Endothelial cell of umbilical vein (primary cell): ENCODE data around the gene OXER1.

Experiments
- EZH2 ChIP-seq: IDR thresholded peaks from 2 replicates; pipeline ENCODE4 v1.6.1; 2012; ENCODE audit warnings: borderline replicate concordance, low read depth, mild to moderate bottlenecking, moderate library complexity, low read length, inconsistent platforms; ENCODE audit not compliant: severe bottlenecking
- FOS ChIP-seq: IDR thresholded peaks from 2 replicates; pipeline ENCODE4 v1.6.1; 2011; ENCODE audit warnings: mild to moderate bottlenecking, low read length, moderate library complexity, borderline replicate concordance; ENCODE audit not compliant: insufficient read depth
- GATA2 ChIP-seq: IDR thresholded peaks from 2 replicates; pipeline ENCODE4 v1.7.0; 2011; ENCODE audit warnings: low read depth, mild to moderate bottlenecking, moderate library complexity, mixed read lengths, low read length; ENCODE audit not compliant: insufficient read length, insufficient read depth
- JUN ChIP-seq: IDR thresholded peaks from 2 replicates; pipeline ENCODE4 v1.6.1; 2011; ENCODE audit warnings: borderline replicate concordance, low read depth; ENCODE audit not compliant: insufficient read length, insufficient read depth
- POLR2A ChIP-seq: IDR thresholded peaks from 2 replicates; pipeline ENCODE4 v1.6.1; 2012; ENCODE audit warnings: low read depth, mild to moderate bottlenecking, control low read depth, low read length
- POLR2AphosphoS5 ChIP-seq: IDR thresholded peaks from 2 replicates; pipeline ENCODE4 v1.6.1; 2012; ENCODE audit warnings: low read depth, mild to moderate bottlenecking, control low read depth, low read length, moderate library complexity; ENCODE audit not compliant: insufficient read depth
- TF ChIP-seq, protein P1 (sequence below), 2 donors: IDR thresholded peaks; 1 replicate in 1 of 2; 2 replicates in 1 of 2; pipeline ENCODE4 v1.5.1; 2011; ENCODE audit warnings: low read length in 2 of 2, mild to moderate bottlenecking in 2 of 2, moderate library complexity in 2 of 2, control low read depth in 1 of 2, inconsistent platforms in 1 of 2, low read depth in 1 of 2; ENCODE audit not compliant: insufficient read depth in 1 of 2; ENCODE audit errors: extremely low read depth in 1 of 2

DNA sequence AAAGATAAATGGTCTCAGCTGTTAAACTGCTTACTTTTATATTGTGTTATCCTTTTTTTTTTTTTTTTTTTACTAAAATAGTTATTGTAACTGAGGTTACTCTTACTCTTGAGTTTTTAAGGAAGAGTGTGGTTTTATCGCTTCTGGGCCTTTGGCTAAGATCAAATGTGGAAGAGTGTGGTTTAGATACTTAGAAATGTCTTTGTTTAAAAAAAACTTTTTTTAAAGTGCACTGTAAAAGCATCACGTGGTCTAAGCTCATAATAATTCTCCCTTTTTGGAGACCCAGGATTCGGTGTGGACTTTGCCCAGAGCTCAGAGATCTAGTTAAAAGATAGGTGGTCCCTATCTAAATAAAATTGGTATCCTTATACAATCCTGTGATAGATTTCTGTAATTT is 11.9 kb upstream of the OXER1 start:
- TF ChIP-seq POLR2AphosphoS5 (no peak), FOS (no peak), POLR2A (no peak), JUN (no peak), EZH2 (no peak), GATA2 (no peak)
- TF ChIP-seq, protein P1, sequence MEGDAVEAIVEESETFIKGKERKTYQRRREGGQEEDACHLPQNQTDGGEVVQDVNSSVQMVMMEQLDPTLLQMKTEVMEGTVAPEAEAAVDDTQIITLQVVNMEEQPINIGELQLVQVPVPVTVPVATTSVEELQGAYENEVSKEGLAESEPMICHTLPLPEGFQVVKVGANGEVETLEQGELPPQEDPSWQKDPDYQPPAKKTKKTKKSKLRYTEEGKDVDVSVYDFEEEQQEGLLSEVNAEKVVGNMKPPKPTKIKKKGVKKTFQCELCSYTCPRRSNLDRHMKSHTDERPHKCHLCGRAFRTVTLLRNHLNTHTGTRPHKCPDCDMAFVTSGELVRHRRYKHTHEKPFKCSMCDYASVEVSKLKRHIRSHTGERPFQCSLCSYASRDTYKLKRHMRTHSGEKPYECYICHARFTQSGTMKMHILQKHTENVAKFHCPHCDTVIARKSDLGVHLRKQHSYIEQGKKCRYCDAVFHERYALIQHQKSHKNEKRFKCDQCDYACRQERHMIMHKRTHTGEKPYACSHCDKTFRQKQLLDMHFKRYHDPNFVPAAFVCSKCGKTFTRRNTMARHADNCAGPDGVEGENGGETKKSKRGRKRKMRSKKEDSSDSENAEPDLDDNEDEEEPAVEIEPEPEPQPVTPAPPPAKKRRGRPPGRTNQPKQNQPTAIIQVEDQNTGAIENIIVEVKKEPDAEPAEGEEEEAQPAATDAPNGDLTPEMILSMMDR (IDR thresholded peaks at IDR 0.05; ENCODE audit: extremely low read depth in 1 of 2, insufficient read depth in 1 of 2, low read depth in 1 of 2, low read length in 2 of 2) = no peak
